ENCODE data around the gene FXYD6.

The FXYD6 gene

DNA sequence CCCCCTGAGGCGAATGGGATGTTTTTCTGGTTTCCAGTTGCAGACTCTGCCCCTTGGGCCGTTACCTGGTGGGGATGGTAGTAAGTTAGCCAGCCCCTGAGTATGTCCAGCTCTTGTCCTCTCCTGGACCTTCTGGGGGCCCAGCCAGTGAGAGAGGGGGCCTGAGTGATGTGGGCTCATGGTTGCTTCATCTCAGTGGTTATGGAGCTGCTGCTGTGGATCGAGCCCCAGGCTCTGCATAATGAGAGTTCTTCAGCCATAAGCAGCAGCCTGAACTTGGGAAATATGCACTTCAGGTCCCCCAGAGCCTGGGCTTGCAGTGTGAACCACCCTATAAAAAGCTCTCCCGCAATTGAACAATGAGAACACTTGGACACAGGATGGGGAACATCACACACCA is 46.8 kb upstream of the FXYD6 start:
- Histone ChIP-seq H3K9me3 (ENCODE audit: control insufficient read depth, low read length) (no peaks in the 10 kb centered on the region), H3K4me1 (no peaks in the 10 kb centered on the region), H3K9ac (no peak overlapping the region), H3K27ac (no peak overlapping the region), H3K79me2 (no peaks in the 10 kb centered on the region), H3K36me3 (ENCODE audit: control insufficient read depth, insufficient read depth, low read length) (no peaks in the 10 kb centered on the region), H3K4me2 (ENCODE audit: low read length) (no peak overlapping the region), H2AFZ (no peak overlapping the region), H3K4me3 (ENCODE audit: low read depth, low read length) (no peak overlapping the region), H3K27me3 (ENCODE audit: control insufficient read depth, insufficient read depth, low read length) (no peaks in the 10 kb centered on the region)
- TF ChIP-seq, protein P1, sequence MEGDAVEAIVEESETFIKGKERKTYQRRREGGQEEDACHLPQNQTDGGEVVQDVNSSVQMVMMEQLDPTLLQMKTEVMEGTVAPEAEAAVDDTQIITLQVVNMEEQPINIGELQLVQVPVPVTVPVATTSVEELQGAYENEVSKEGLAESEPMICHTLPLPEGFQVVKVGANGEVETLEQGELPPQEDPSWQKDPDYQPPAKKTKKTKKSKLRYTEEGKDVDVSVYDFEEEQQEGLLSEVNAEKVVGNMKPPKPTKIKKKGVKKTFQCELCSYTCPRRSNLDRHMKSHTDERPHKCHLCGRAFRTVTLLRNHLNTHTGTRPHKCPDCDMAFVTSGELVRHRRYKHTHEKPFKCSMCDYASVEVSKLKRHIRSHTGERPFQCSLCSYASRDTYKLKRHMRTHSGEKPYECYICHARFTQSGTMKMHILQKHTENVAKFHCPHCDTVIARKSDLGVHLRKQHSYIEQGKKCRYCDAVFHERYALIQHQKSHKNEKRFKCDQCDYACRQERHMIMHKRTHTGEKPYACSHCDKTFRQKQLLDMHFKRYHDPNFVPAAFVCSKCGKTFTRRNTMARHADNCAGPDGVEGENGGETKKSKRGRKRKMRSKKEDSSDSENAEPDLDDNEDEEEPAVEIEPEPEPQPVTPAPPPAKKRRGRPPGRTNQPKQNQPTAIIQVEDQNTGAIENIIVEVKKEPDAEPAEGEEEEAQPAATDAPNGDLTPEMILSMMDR (IDR thresholded peaks at IDR 0.05), result no peak

DNA sequence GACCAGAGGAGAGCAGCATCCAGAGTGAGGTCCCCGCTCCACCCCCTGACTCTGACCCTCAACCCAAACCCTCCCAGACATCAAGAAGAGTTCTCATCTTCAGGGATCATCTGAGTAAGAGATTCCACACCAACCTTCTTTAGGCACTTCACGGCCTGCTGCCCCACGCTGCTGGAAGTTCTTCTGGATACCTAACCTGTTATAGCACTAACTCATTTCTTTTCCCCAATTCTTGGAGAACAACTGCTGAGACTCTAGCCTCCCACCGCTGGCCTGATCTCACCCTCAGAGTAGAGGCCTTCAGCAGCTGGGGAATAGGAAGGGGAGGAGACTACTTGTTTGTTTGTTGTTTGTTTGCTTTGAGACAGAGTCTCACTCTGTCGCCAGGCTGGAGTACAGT is 45.4 kb upstream of the FXYD6 start:
- H2AFZ ChIP-seq, result no peak overlapping the region
- no peaks in the 10 kb centered on the region for H3K27me3 ChIP-seq (ENCODE audit: control insufficient read depth, insufficient read depth, low read length)
- no peak overlapping the region for H3K4me2 ChIP-seq (ENCODE audit: low read length)
- no peak overlapping the region for H3K4me3 ChIP-seq (ENCODE audit: low read depth, low read length)
- TF ChIP-seq, protein P1 (IDR thresholded peaks at IDR 0.05), result no peak
- H3K27ac ChIP-seq, result no peak overlapping the region
- no peaks in the 10 kb centered on the region for H3K79me2 ChIP-seq
- no peaks in the 10 kb centered on the region for H3K9me3 ChIP-seq (ENCODE audit: control insufficient read depth, low read length)
- no peak overlapping the region for H3K9ac ChIP-seq
- no peaks in the 10 kb centered on the region for H3K4me1 ChIP-seq
- no peaks in the 10 kb centered on the region for H3K36me3 ChIP-seq (ENCODE audit: control insufficient read depth, insufficient read depth, low read length)

DNA sequence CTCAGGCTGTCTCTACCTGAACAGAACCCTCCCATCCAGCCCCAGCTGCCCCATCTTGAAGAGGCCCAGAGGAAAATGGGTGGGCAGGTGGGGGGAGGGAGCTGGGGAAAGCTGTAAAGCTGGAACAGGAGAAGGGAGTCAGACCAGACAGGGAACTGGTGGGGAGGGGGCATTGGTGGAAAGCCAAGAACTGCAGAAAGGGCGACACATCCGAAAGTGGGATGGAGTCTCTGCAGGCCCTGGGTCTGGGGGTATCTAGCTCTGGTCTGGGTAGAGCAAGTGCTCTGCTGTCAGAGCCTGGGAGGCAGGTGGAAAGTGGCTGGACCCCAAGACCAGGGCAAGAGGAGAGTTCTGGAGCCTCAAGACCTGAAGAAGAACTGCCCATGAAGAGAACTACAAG is 45.0 kb upstream of the FXYD6 start:
- TF ChIP-seq, protein P1 (IDR thresholded peaks at IDR 0.05), result no peak
- H3K4me3 ChIP-seq (ENCODE audit: low read depth, low read length), result no peak overlapping the region
- H3K36me3 ChIP-seq (ENCODE audit: control insufficient read depth, insufficient read depth, low read length), result no peaks in the 10 kb centered on the region
- no peak overlapping the region for H3K4me2 ChIP-seq (ENCODE audit: low read length)
- H3K9ac ChIP-seq, result no peak overlapping the region
- no peak overlapping the region for H2AFZ ChIP-seq
- no peaks in the 10 kb centered on the region for H3K9me3 ChIP-seq (ENCODE audit: control insufficient read depth, low read length)
- no peaks in the 10 kb centered on the region for H3K4me1 ChIP-seq
- no peaks in the 10 kb centered on the region for H3K79me2 ChIP-seq
- no peaks in the 10 kb centered on the region for H3K27me3 ChIP-seq (ENCODE audit: control insufficient read depth, insufficient read depth, low read length)
- H3K27ac ChIP-seq, result no peak overlapping the region

DNA sequence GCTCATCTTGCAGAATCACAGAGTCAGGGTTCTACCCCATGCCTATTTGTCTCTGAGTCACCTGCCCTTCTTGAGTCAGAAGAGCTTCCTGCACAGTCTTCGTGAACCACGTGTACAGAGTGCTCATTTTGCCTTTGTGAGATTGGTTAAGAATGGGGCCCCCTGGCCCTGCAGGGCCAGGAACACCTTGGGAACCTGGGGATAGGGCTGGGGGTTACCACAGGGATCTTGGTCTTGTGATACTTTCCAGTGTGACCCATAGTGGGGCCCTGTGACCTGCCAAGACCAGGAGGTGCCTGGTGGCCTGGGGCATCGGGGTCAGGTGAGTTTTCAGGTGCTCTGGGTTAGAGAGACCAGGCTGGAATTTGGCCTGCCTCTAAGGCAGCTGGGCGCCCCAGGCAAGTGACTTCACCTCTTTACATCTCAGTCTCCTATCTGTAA is 43.3 kb upstream of the FXYD6 start:
- Histone ChIP-seq H3K36me3 (ENCODE audit: control insufficient read depth, insufficient read depth, low read length) (no peaks in the 10 kb centered on the region), H3K4me2 (ENCODE audit: low read length) (no peak overlapping the region), H3K4me3 (ENCODE audit: low read depth, low read length) (no peak overlapping the region), H3K4me1 (no peaks in the 10 kb centered on the region), H3K9ac (no peak overlapping the region), H3K9me3 (ENCODE audit: control insufficient read depth, low read length) (no peaks in the 10 kb centered on the region), H3K27me3 (ENCODE audit: control insufficient read depth, insufficient read depth, low read length) (no peaks in the 10 kb centered on the region), H3K79me2 (no peaks in the 10 kb centered on the region), H2AFZ (no peak overlapping the region), H3K27ac (no peak overlapping the region)
- TF ChIP-seq, protein P1 (IDR thresholded peaks at IDR 0.05), result no peak

DNA sequence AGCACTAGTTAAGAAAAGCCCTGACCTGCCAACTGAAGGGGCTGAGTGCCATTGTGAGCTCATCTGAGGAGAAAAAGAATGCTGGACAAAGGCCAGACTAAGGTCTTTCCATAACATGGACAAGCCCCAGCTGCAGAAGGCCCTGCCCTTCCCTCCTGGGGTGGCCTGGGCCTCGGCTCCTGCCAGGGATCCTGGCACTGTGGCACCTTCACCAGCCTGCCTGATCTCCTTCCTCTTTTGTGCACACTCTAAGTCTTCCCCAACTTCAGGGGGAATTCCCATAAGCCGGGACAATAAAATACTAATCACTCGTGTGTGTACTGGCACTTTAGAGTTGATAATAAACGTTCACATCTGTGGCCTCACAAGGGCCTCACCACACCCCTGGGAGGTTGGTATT is 42.9 kb upstream of the FXYD6 start:
- Histone ChIP-seq H3K4me1 (no peaks in the 10 kb centered on the region), H3K4me2 (ENCODE audit: low read length) (no peak overlapping the region), H2AFZ (no peak overlapping the region), H3K4me3 (ENCODE audit: low read depth, low read length) (no peak overlapping the region), H3K27me3 (ENCODE audit: control insufficient read depth, insufficient read depth, low read length) (no peaks in the 10 kb centered on the region), H3K9ac (no peak overlapping the region), H3K27ac (no peak overlapping the region), H3K79me2 (no peaks in the 10 kb centered on the region), H3K9me3 (ENCODE audit: control insufficient read depth, low read length) (no peaks in the 10 kb centered on the region), H3K36me3 (ENCODE audit: control insufficient read depth, insufficient read depth, low read length) (no peaks in the 10 kb centered on the region)
- TF ChIP-seq, protein P1 (IDR thresholded peaks at IDR 0.05), result no peak

All from parathyroid adenoma (tissue), 2 donors.